Endothelial cell (in vitro differentiated cells): Measurements from ENCODE around the gene RTCA. TPM values are rescaled to one million over a fixed set of nuclear protein-coding genes. Genes with fewer than 3 reads are reported as not detected.
"Not testable (repeated sequence)": the region's sequence is repeated elsewhere in the genome, so short reads cannot be mapped to it uniquely, and the experiment has no call there.

Source experiments
- DNase-seq: peaks from one replicate; pipeline ENCODE4 v3.0.0; 2021; ENCODE audit warnings: low spot score
- H3K27ac Mint-ChIP-seq: one replicate; pipeline ENCODE4 v1.8.0; 2021; ENCODE audit warnings: mixed read lengths, inconsistent platforms; ENCODE audit not compliant: unreplicated experiment
- H3K27me3 Mint-ChIP-seq: one replicate; pipeline ENCODE4 v1.8.0; 2021; ENCODE audit warnings: mild to moderate bottlenecking, moderate library complexity, mixed read lengths, inconsistent platforms; ENCODE audit not compliant: unreplicated experiment
- H3K36me3 Mint-ChIP-seq: one replicate; pipeline ENCODE4 v1.8.0; 2021; ENCODE audit warnings: mild to moderate bottlenecking, low read depth, mixed read lengths, inconsistent platforms; ENCODE audit not compliant: unreplicated experiment
- H3K4me1 Mint-ChIP-seq: one replicate; pipeline ENCODE4 v1.8.0; 2021; ENCODE audit warnings: mild to moderate bottlenecking, mixed read lengths, inconsistent platforms; ENCODE audit not compliant: unreplicated experiment
- H3K4me3 Mint-ChIP-seq: one replicate; pipeline ENCODE4 v1.8.0; 2021; ENCODE audit warnings: mild to moderate bottlenecking, mixed read lengths, inconsistent platforms; ENCODE audit not compliant: unreplicated experiment
- H3K9me3 Mint-ChIP-seq: one replicate; pipeline ENCODE4 v1.8.0; 2021; ENCODE audit warnings: mixed read lengths, inconsistent platforms; ENCODE audit not compliant: unreplicated experiment
- CTCF ChIP-seq: fragments of 200-600 bp; sonication (generic); IDR thresholded peaks from one replicate; pipeline ENCODE4 v1.5.0; 2021; ENCODE audit warnings: antibody characterized with exemption; ENCODE audit not compliant: unreplicated experiment
- total RNA-seq: library from RNA; stranded (reverse); fragmentation: NEBNext Ultra II Directional; extraction: Animal tissue kit (Norgen Biotek cat#: 25700); gene quantifications from one replicate; pipeline ENCODE4 v1.2.1, GENCODE V29; 2021; ENCODE audit not compliant: unreplicated experiment

Gene RTCA
- total RNA-seq, 1 donor from 2014 or later, result 46.3 TPM

DNA sequence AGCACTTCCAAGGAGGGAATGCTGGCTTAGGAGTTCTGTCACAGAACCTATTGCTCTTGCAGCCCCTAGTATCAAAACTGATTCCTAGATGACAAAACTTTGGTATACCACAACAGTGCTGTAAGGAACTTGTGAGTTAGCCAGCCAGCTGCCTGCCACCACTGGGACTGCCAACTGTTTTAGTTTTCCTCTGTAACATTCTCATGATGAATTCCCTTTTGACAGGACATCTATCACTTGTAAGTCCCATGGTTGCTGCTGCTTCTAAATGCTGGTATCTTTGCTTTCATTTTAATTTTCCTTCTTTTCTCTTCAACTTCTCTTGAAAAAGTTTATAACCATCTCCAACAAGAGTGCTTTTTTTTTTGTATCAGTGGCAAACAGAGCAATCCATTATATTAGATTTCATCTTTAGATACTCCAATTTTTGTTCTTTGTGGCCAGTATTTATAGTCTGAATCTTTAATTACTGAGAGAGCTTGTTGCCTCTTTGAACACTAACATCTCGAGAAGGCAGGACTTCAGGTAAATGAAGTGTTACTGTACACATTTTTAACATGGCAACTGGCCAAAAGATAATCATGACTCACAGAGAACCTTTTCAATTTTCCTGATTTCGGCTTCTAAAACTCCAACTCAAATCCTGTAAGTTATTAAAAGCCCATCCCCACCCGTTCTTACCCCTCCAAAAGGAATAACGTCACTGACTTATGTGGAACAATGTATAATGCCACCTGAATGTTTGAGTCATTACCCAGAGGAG is 36.2 kb upstream of the RTCA start:
- Mint-ChIP-seq H3K27me3 (no peaks in the 10 kb centered on the region), H3K4me1 (peaks cover 6% of the 10 kb centered on the region), H3K36me3 (peaks cover 12% of the 10 kb centered on the region), H3K4me3 (no peak overlapping the region), H3K27ac (no peak overlapping the region), H3K9me3 (no peaks in the 10 kb centered on the region)
- DNase-seq, result no peak
- TF ChIP-seq CTCF, result no peak

- H3K36me3 Mint-ChIP-seq, result peaks cover 12% of the 10 kb centered on the region
- no peaks in the 10 kb centered on the region for H3K9me3 Mint-ChIP-seq
- H3K27me3 Mint-ChIP-seq, result no peaks in the 10 kb centered on the region
- peaks cover 6% of the 10 kb centered on the region for H3K4me1 Mint-ChIP-seq
- no peak overlapping the region for H3K27ac Mint-ChIP-seq
- DNase-seq, result no peak
- no peak overlapping the region for H3K4me3 Mint-ChIP-seq
- no peak for TF ChIP-seq CTCF
Observed at GRCh38 chr1:100230765-100231164, 35.3 kb upstream of the RTCA start.

DNA sequence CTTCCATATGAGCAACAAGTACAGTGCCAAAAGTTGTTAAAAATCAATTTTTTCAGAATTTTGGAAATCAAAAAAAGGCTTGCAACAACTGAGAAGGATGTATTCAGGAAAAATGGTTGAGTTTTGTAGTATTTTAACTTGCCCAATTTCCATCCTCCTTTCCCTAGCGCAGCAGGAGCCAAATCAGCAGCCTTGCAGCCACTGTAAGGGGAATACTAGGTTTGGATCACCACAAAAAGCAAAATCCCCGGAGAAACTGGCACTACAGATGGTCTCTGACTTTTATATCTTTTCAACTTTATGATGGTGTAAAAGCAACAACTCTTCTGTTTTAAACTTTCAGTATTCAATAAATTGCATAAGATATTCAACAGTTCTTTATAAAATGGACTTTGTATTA is 34.3 kb upstream of the RTCA start:
- Mint-ChIP-seq H3K36me3 (peaks cover 14% of the 10 kb centered on the region), H3K4me1 (peaks cover 6% of the 10 kb centered on the region), H3K9me3 (no peaks in the 10 kb centered on the region), H3K27me3 (no peaks in the 10 kb centered on the region), H3K4me3 (no peak overlapping the region), H3K27ac (no peak overlapping the region)
- TF ChIP-seq CTCF, result no peak
- no peak for DNase-seq

DNA sequence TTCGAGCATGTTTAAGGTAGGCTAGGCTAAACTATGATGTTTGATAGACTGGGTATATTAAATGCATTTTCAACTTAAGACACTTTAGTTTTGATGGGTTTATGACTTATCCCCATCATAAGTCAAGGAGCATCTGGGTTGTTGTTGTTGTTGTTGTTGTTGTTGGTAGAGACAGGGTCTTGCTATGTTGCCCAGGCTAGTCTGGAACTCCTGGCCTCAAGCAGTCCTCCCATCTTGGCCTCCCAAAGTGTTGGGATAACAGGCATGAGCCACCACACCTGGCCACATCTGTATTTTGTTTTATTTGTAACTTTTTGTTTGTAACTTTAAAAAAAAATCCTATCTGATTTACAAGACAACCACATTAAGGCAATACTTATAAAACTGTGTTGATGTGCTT is 33.9 kb upstream of the RTCA start:
- H3K36me3 Mint-ChIP-seq, result peaks cover 18% of the 10 kb centered on the region
- H3K27ac Mint-ChIP-seq, result no peak overlapping the region
- H3K4me3 Mint-ChIP-seq, result no peak overlapping the region
- no peaks in the 10 kb centered on the region for H3K9me3 Mint-ChIP-seq
- DNase-seq, result no peak
- no peaks in the 10 kb centered on the region for H3K27me3 Mint-ChIP-seq
- peaks cover 6% of the 10 kb centered on the region for H3K4me1 Mint-ChIP-seq
- no peak for TF ChIP-seq CTCF

DNA sequence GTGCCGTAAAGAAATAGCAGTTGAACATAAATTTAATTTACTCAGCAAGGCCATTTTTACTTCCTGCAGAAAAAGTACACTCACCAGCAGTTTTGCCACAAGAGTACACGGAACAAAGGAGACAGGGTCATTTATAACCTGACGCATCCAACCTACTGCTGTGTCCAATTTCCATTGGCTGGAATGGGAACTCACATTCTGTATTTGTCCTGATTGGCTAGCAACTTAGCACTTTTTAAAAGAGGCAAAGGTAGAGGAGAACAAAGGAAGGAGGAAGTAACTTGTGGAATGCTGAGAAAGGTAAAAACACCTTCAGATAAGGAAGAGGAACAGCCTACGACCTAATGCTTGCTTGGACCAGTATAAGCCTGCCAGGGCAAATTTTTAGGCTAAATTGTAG is 32.5 kb upstream of the RTCA start:
- H3K9me3 Mint-ChIP-seq, H3K27me3 Mint-ChIP-seq, H3K4me1 Mint-ChIP-seq, DNase-seq: not testable (repeated sequence)
- peaks cover 21% of the 10 kb centered on the region for H3K36me3 Mint-ChIP-seq
- peak overlapping the region; percentile 1 for H3K27ac Mint-ChIP-seq
- peak overlapping the region; percentile 45 for H3K4me3 Mint-ChIP-seq
